GM06990 (cell line): ENCODE results near the gene UNG.

ENCODE experiments used
- DNase-seq: peaks from one replicate; pipeline ENCODE4 v3.0.0-alpha.2; 2011; ENCODE audit not compliant: insufficient read length; ENCODE audit errors: extremely low read depth
- H3K27me3 ChIP-seq: replicated peaks from 2 replicates; pipeline ENCODE4 v1.6.0; 2011; ENCODE audit warnings: low read length; ENCODE audit not compliant: control insufficient read depth, insufficient read depth
- H3K36me3 ChIP-seq: 2 replicates; pipeline ENCODE4 v1.5.1; 2011; ENCODE audit warnings: low read length; ENCODE audit not compliant: control insufficient read depth, insufficient read depth
- H3K4me3 ChIP-seq: replicated peaks from 2 replicates; pipeline ENCODE4 v1.5.1; 2011; ENCODE audit warnings: low read depth, mild to moderate bottlenecking, control low read depth, low read length
- TF ChIP-seq, protein P1 (sequence below): IDR thresholded peaks from 2 replicates; pipeline ENCODE4 v1.5.1; 2011; ENCODE audit warnings: low read length, control low read depth, mild to moderate bottlenecking, inconsistent platforms; ENCODE audit not compliant: insufficient read depth, poor library complexity, severe bottlenecking

The UNG gene

GRCh38 chr12:109154451-109155438 lies 57.3 kb downstream of the UNG start:
- Histone ChIP-seq H3K36me3 (no peaks in the 10 kb centered on the region), H3K4me3 (peak overlapping the region; percentile 71), H3K27me3 (no peaks in the 10 kb centered on the region)
- TF ChIP-seq, protein P1, sequence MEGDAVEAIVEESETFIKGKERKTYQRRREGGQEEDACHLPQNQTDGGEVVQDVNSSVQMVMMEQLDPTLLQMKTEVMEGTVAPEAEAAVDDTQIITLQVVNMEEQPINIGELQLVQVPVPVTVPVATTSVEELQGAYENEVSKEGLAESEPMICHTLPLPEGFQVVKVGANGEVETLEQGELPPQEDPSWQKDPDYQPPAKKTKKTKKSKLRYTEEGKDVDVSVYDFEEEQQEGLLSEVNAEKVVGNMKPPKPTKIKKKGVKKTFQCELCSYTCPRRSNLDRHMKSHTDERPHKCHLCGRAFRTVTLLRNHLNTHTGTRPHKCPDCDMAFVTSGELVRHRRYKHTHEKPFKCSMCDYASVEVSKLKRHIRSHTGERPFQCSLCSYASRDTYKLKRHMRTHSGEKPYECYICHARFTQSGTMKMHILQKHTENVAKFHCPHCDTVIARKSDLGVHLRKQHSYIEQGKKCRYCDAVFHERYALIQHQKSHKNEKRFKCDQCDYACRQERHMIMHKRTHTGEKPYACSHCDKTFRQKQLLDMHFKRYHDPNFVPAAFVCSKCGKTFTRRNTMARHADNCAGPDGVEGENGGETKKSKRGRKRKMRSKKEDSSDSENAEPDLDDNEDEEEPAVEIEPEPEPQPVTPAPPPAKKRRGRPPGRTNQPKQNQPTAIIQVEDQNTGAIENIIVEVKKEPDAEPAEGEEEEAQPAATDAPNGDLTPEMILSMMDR = no peak
- DNase-seq = peak; percentile 71

- H3K36me3 ChIP-seq = no peaks in the 10 kb centered on the region
- no peaks in the 10 kb centered on the region for H3K27me3 ChIP-seq
- DNase-seq = no peak
- TF ChIP-seq, protein P1 = no peak
- H3K4me3 ChIP-seq = no peak overlapping the region
Observed at GRCh38 chr12:109156036-109156435, 58.6 kb downstream of the UNG start.

- H3K27me3 ChIP-seq = no peaks in the 10 kb centered on the region
- no peaks in the 10 kb centered on the region for H3K36me3 ChIP-seq
- DNase-seq = no peak
- TF ChIP-seq, protein P1 = no peak
- no peak overlapping the region for H3K4me3 ChIP-seq
Observed at GRCh38 chr12:109156586-109156985, 59.2 kb downstream of the UNG start.

DNA sequence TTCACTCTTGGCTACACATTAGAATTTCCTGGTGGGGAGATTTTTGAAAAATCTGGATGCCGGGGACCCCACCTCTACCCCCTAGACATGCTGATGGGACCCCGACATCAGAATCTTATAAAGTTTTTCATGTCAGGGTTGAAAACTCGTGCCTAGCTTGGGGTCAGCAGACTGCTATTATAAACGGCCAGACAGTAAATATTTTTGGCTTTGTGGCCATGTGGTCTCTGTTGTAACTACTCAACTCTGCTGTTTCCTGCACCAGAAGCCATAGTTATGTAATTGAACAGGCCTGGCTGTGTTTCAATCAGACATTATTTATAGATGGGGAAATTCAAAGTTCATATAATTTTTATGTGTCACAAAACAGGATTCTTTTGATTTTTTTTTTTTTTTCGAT lies 60.6 kb downstream of the UNG start:
- TF ChIP-seq, protein P1 = no peak
- H3K4me3 ChIP-seq = no peak overlapping the region
- no peaks in the 10 kb centered on the region for H3K27me3 ChIP-seq
- no peak for DNase-seq
- H3K36me3 ChIP-seq = no peaks in the 10 kb centered on the region

- H3K4me3 ChIP-seq = no peak overlapping the region
- DNase-seq = no peak
- TF ChIP-seq, protein P1 = no peak
- H3K36me3 ChIP-seq = no peaks in the 10 kb centered on the region
- no peaks in the 10 kb centered on the region for H3K27me3 ChIP-seq
Observed at GRCh38 chr12:109160433-109160832, 63.0 kb downstream of the UNG start.
